Liver (tissue), 3 donors: ENCODE results near the gene PHLDB2.

Experiments used
- CTCF ChIP-seq: fragments of 150-350 bp; IDR thresholded peaks from 2 replicates; pipeline ENCODE4 v1.5.1; 2017; ENCODE audit warnings: improper control_type of control experiment, low read depth, low read length; ENCODE audit not compliant: missing input control
- FOXA1 ChIP-seq: IDR thresholded peaks from 2 replicates; pipeline ENCODE4 v1.6.1; 2016; ENCODE audit warnings: antibody characterized with exemption
- GABPA ChIP-seq, 2 donors: IDR thresholded peaks in 1 of 2; conservative IDR thresholded peaks in 1 of 2; 2 replicates each; pipeline ENCODE4 v1.6.1; 2016; ENCODE audit warnings: antibody characterized with exemption in 2 of 2, mild to moderate bottlenecking in 1 of 2, moderate library complexity in 1 of 2
- HNF4G ChIP-seq: IDR thresholded peaks from 2 replicates; pipeline ENCODE4 v1.6.1; 2016; ENCODE audit warnings: antibody characterized with exemption
- MAX ChIP-seq: IDR thresholded peaks from 2 replicates; pipeline ENCODE4 v1.6.1; 2016; ENCODE audit warnings: antibody characterized with exemption
- REST ChIP-seq: IDR thresholded peaks from 2 replicates; pipeline ENCODE4 v1.6.1; 2016; ENCODE audit warnings: antibody characterized with exemption, mild to moderate bottlenecking
- RXRA ChIP-seq, 2 donors: IDR thresholded peaks; 2 replicates each; pipeline ENCODE4 v1.6.1; 2017 to 2018; ENCODE audit warnings: antibody characterized with exemption in 2 of 2, mild to moderate bottlenecking in 1 of 2
- TAF1 ChIP-seq: conservative IDR thresholded peaks from 2 replicates; pipeline ENCODE4 v1.6.1; 2016; ENCODE audit warnings: antibody characterized with exemption, mild to moderate bottlenecking
- YY1 ChIP-seq: IDR thresholded peaks from 2 replicates; pipeline ENCODE4 v1.6.1; 2016; ENCODE audit warnings: antibody characterized with exemption, mild to moderate bottlenecking
- ZBTB33 ChIP-seq: IDR thresholded peaks from 2 replicates; pipeline ENCODE4 v1.6.1; 2016; ENCODE audit warnings: antibody characterized with exemption
- donor health status: healthy.
- donor health status: healthy.

GRCh38 chr3:111812701-111813100, 46.4 kb upstream of the PHLDB2 start:
- TF ChIP-seq GABPA (IDR thresholded peaks at IDR 0.05 in 1 of 2, conservative IDR thresholded peaks at IDR 0.05 in 1 of 2), result no peak
- no peak for TF ChIP-seq CTCF
- TF ChIP-seq HNF4G, result no peak
- no peak for TF ChIP-seq YY1
- no peak for TF ChIP-seq RXRA (IDR thresholded peaks at IDR 0.05)
- TF ChIP-seq ZBTB33, result no peak
- no peak for TF ChIP-seq TAF1
- no peak for TF ChIP-seq REST
- no peak for TF ChIP-seq FOXA1
- TF ChIP-seq MAX, result no peak
